Stimulated activated CD8-positive, alpha-beta memory T cell treated with anti-CD3 and anti-CD28 coated beads, Interleukin-2, amount 100 ng/mL, for 1 hour (primary cell): Measurements from ENCODE around the gene EXOC1L.

Source experiments
- DNase-seq, 2 donors: peaks; one replicate each; pipeline ENCODE4 v3.0.0-alpha.2; 2020; ENCODE audit warnings: low read depth in 2 of 2

Gene EXOC1L, protein sequence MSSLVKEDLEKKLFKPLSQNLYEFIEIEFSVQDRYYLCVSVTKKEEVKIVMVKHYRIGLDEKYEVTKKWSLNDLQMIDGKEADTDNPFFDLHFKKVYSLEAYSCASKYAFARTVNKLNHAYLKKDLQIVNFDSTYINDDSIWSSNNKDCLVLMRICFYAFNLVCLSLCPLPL

DNA sequence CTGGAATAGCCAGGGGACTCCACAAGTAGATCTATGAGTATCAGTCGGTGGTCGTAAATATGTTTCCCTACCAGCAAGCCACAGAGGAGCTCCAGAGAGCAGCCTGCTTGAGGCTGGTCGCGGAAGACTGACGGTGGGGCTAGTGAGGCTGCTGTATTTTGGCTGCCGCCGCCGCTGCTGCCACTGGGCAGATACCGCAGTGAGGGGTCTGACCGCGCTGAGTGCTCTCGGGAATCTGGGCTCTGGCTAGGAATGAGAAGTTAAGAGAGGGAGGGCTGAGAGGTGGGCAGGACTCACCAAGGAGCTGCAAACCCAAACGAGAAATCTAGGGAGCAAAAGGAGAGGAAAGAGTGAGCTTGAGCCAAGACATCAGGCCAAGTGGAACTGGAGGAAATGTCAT, at the start of gene EXOC1L:
EXOC1L (plus strand) TSS at position 157 of the 400 bp plus-strand sequence; CDS start at position 394, 237 bp downstream.
- DNase-seq: no peak

DNA sequence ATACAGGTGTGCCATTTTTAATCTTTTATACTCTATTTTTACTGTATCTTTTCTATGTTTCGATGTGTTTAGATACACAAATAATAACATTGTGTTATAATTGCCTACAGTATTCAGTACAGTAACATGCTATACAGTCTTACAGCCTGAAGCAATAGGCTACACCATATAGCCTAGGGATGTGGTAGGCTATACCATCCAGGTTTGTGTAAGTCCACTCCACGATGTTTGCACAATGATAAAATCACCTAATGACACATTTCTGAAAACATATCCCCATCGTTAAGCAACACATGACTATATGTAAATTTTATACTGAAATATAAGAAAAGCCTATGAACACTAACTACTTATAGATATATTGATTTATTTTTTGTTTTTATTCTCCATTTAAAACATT, 48.9 kb upstream of the EXOC1L start:
- DNase-seq: no peak

DNA sequence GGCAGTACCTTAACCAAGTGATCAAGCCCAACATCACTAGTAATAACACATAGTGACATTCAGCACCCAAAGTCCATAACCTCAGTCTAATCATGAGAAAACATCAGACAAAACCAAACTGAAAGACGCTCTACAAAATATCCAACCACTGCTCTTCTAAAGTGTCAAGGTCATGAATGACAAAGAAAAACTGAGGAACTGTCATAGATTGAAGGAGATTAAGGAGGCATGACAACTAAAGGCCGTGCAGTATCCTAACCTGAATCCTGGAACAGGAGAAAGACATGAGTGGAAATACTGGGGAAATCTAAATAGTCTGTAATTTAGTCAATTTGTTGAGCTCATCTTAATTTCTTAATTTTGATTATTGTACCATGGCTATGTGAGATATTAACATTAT, 38.2 kb upstream of the EXOC1L start:
- DNase-seq: no peak

DNA sequence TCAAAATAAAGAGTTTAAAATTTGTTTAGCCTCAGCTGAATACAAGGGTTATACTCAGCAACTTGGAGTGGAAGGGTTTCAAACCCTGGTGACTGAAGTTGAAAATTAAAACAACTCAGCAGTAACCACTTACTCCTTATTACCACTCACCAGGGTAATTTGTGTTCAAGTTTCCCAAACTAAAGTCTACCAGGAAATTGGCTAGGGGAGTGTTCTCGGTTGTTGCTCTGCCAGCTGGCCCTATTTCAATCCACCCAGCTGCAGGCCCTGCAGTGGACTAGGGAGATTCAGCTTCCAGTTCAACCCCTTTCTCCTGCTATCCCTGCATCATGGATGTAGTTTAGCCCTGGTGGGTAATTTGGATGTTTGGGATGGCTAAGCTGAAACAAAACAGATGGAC, 37.8 kb upstream of the EXOC1L start:
- DNase-seq: no peak

DNA sequence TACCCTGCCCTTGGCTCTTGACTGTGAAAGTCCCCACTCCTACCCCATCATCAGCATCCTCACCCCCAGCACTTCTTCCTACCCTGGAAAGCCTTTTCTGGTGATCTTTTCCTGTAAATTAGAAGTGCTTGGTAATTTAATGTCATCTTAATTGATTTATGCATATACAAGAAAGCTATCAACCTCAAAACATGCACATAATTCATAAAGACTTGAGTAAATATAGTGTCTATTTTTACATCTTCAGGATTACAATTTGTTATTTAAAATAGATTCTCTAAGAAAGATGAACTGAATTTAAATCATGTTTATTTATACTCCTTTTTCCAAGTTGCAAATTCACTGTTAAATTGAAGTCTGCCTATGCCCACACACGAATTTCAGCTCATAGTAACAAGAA, 36.0 kb upstream of the EXOC1L start:
- DNase-seq: no peak

DNA sequence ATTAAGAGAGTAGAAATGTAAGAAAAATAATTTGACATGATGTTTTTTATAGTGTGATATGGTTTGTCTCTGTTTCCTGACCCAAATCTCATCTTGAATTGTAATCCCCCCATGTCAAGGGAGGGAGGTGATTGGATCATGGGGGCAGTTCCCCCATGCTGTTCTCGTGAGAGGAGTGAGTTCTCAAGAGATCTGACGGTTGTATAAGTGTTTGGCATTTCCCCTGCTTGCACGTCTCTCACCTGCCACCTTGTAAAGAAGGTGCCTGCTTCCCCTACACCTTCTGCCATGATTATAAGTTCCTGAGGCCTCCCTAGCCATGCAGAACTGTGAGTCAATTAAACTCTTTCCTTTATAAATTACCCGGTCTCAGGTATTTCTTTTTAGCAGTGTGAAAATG, 34.8 kb upstream of the EXOC1L start:
- DNase-seq: no peak

DNA sequence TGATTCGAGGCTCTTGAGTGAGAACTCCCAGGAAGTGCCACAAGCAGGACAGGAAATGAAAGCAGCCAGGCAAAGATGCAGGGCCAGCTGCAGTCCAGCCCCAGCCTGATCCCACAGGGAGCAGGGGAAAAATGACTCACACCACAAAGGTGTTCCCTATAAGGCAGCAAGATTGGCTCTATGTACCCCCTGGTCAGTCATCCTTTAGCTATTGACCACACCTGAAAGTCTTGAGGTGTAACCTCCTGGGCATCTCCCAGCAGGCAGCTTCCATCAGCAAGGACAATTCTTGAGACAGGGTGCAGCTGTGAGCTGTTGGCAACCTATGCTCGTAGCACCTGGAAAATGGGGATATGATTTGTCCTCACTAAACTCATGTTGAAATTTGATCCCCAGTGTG, 27.9 kb upstream of the EXOC1L start:
- DNase-seq: no peak

DNA sequence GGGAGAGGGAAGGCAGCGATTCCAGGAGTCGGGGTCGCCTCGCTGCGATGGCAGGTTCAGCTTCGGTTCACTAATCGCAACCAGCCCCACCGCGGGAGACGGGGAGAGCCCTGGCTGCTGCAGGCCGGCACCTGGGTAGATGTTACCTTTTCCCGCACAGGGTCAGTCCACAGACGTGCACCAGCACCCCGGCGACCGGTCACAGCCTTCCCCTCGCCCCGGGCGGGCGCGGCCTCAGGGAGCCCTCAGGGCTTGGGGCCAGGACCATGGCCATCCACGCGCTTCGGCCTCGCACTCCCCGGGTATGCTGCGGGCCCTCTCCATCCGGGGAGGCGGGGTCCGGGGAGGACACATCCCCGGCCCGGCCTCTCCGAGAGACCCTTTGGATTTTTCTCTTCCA, 26.1 kb upstream of the EXOC1L start:
- no peak for DNase-seq

DNA sequence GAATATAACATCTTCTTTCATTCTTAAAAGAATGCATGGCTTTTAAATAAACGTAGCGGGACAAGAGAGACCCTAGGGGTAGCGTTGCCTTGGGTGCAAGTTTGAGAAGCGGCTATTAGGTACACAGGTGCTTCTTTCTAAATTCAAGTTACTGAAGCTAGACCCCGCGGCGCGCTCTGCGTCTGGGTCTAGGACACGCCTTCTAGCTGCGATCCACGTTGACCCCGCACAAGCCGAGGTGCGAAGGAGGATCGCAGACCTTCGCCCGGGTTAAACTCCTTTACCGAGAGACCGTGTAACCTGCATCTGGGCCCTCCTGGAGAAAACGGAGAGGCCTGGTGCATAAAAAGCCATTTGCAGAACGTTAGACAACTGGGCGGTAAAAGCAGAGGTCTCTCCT, 25.5 kb upstream of the EXOC1L start:
- DNase-seq: no peak

DNA sequence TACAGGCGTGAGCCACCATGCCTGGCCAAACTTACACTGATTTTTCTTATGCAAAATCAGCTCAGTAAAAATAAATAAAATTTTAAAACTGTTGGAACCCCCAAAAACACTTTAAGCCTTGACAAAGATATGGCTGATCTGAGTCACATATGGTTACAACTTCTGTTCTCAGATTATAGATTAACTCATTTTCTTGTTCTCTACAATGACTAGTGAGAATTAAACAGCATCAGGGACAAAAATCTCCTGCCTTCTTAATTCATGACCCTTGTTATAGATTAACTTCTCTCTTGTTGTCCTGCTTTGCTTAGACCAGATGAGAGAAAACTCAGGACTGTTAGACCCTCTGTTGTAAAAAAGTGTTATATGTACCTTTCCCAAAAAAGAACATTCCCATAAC, 24.2 kb upstream of the EXOC1L start:
- no peak for DNase-seq

DNA sequence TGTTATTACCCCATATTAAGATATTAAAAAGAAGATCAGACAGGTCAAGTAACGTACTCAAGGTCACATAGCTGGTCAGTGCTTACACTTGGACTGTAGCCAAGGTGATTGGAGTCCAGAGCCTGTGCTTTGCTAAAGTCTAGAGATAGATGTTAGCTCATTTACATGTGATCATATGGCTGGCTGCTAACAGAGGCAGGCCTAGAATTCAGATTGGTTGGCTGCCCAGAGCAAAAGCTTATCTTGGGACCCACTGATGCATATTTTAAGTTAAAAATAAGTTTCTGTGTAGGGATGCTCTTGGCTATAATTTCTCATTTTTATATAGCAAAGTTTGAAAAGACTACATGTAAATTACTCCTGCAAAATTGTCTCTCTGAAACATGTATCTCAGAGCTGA, 18.1 kb upstream of the EXOC1L start:
- DNase-seq: no peak

DNA sequence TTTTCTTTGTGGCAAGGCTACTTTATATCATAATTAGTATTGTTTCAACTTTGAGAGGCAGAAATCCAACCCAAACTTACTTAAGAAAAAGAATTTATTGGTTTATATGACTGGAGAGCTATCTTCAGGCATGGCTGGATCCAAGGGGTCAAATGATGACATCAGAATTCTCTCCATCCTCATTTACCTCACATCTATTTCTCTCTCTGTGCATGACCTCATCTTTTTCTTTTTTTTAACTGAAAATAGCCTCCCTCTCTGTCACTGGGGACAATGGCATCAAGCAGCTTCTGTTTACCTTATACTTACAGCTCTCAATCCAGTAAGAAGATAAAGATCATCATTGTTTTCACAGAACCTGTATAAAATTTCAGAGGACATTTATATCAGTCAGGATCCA, 12.0 kb upstream of the EXOC1L start:
- DNase-seq: no peak

DNA sequence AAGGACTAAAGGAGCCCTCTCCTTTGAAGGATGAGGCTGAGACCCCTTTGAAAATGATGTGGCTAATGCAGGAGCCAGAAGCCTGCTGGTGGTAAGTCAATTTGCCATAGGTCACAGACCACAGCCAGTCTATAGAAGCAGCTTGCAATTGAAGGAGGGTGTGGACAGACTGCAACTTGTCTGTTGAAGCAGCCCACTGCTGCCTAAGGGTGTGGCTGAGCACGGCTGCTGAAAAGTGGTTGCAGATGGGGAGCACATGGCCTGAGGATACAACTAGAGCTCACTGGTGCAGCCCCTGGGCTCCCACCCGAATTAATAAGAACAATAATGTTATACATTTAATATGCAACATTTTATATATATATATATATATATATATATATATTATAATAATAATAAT, 11.4 kb upstream of the EXOC1L start:
- DNase-seq: no peak

DNA sequence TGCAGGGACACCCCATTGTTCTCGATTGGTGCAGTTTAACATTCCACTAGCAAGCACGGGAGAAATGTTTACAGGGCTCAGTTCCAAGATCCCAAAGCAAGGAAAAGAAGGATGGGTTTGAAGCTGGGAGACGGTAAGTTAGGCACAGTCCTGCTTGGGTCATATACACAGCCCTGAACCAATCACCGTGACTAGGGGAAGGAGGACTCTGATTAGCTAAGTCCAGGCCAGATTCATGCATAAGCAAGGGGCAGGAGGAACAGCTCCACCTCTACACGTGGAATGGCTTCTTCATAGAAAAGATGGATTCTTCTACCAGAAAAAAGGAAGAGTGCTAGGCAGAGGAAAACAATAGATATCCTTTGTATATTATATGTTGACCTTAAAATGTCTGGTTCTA, 11.0 kb upstream of the EXOC1L start:
- DNase-seq: no peak

DNA sequence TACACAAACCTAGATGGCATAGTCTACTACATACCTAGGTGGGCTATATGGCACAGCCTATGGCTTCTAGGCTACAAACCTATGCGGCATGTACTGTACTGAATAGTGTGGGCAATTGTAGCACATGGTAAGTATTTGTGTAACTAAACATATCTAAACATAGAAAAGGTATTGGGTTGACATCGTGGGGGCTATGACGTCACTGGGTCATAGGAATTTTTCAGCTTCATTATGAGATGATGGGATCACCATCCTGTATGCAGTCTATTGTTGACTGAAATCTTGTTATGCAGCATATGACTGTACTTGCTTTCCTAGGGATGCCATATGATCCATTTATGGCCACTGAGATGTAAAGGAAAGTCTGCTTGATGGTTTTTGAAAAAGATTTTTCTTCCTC, 1.9 kb upstream of the EXOC1L start:
- no peak for DNase-seq

DNA sequence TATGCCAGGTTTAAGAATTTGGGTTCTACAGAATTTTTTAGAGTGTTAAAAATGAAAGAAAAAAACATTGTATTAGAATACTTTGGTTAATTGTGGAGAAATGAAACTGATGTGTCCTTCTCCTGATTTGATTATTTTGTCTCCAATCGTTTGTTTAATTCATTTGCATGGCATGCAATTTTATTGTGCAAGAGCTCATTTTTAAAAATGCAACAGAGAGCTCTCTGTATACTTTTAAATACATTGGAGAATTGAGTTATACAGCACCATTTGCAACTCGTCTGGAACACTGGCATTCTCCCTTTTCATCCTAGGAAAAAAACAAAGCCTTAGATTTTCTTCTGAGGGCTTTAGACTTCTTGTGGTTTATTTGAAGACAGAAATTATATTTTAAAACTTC, 689 bp downstream of the EXOC1L start:
- no peak for DNase-seq

DNA sequence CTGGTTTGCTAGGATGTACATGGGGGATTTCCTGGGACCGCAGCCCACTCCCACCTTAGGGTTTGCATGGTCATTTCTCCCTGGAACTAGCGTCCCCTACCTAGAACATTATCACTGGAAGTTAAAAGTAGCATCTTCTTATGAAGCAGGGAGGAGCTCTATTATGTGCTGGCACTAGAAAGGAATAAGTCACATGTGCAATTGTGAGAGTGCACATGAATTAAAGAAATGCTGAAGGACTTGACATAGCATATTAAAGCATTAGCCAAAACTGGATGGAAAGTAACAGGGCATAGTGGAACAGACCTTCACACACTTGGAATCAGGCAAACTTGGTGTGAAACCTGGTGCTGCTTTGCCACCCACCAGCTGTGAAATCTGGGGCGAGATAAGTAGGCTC, 2.7 kb downstream of the EXOC1L start:
- DNase-seq: no peak

DNA sequence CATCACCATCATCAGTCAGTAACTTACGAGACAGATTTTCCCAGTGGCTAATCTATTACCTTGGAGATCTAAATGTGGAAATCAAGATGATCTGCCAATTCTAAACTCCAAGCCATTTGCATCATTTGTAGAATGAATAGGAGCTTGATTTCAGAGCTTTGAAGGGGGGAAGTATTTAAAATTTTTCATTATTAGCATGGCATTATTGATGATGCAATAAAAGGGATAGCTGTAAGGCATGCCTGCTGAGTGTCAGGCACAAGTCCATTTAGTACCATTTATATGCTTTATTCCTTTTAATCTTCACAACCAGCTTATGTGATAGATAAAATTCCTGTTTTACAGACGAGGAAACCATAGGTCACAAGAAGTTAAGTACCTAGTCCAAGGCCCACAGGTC, 5.3 kb downstream of the EXOC1L start:
- no peak for DNase-seq

DNA sequence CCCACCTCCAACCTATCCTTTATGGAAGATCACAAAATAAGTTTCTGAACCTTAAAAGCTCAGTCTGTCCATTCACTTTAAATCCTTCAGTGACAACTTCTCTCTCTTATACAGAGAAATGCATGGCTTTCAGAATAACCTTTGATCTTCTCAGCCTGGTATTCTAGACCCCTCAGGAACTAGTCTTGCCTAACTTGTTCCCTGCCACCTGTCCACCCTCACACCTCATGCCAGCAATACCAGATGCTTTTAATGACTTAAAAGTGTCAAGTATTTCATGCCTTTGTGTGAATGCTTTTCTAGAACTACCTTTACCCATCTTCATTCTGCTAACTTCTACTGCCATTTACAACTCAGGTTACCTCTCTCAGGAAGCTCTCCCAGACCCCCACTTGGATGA, 7.4 kb downstream of the EXOC1L start:
- DNase-seq: no peak

DNA sequence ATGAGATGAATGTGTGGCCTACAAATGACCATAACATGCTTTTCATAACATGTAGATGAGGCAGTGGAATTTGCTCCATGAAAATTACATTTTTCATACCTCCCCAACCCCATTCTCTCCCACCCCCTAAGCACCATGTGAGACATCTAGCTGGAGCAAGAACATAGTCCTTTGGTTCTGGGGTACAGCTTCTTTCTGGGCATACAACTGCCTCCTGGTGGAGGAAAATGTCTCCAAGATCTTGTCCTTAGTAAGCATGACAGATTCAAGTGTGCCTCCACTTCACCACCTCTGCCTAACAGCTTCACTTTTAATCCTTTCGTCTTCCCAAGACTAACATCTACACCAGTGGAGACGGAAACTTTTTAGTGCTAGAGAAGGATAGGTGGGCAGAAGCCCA, 8.0 kb downstream of the EXOC1L start:
- DNase-seq: no peak

DNA sequence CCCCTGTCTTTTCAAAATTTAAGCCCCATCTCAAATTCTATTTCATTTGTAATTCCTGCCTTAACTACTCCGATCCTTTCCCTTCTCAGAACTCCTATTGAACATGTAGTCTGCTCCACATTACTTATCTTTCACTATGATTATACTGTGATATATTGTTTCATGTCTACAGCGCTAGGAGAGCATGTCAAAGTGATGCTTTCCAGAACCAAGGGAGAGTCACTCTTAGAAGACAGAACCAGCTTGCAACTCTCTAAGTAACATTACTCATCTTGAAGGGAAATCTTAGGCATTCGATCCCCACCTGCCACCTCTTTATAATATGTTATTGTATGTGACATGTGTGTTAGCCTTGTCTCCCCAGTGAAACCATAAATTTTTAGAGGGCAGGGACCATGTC, 10.5 kb downstream of the EXOC1L start:
- no peak for DNase-seq

DNA sequence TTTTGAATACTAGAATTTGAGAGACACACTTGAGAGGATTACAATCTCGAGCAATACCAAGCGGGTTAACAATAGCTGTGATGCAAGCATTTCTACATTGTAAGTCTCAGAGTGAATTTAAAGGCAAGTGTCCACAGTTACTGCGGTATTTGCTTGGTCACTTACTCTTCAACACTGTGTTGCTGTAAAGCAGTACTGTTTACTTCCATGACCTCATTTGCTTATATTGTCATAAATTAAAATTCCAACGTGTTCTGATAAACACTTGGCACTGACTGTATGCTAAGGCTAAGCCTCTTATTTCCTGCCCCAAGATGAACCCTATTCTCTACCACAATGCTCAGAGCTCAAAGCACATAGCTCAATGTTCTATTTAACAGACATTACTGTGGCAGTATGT, 11.1 kb downstream of the EXOC1L start:
- DNase-seq: no peak

DNA sequence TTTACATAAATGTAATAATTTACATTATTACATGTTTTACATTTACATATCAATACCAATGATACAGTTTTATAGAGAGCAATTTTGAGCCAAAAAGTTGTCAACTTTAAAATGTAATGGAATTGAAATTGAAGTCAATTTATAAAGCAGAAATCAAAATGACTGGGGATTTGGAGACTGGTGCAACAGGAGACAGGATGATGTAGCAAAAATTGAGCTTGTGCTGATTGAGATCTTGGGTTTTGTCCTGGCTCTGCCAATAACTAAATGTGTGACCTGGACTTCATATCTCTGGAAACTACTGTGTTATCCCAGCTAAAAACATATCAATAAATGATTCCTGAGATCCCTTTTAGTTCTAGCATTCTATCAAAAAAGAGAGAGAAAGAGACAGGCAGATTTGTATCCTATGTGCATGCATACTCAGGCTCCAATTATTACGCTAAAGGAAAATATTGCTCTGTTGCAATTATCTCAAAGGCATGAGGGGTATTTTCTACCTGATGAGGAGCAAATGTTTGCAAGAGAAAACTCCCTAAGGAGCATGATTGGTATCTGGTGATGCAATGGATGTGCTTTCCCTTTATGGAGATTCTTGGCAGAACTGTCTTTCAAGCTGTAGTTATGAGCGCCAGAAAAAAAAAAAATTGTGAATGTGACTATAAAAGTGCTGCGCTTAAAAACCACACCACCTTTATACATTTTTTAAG, 14.7 kb downstream of the EXOC1L start:
- DNase-seq: no peak

DNA sequence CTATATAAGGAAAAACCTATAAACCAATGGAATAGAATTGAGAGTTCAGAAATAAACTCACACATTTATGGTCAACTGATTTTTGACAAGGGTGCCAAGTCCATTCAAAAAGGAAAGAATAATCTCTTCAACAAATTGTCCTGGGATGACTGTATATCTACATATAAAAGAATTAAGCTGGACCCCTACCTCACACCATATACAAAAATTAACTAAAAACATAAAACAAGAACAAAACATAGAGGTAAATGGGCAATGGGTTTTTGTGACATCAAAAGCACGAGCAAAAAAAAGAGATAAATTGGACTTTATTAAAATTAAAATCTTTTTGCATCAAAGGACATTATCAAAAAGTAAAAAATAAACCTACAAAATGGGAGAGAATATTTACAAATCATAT, 18.3 kb downstream of the EXOC1L start:
- DNase-seq: no peak
